Transverse colon (tissue), 4 donors: ENCODE results near the gene ANXA8L1.

Experiments
- CTCF ChIP-seq, 5 experiments: fragments of 200-600 bp in 3 of 5; fragments of 450-650 bp in 2 of 5; sonication (generic) in 3 of 5; IDR thresholded peaks; 1 replicate in 2 of 5; 2 replicates in 3 of 5; pipeline ENCODE4 v1.5.1; 2016 to 2017; ENCODE audit warnings: antibody characterized with exemption in 5 of 5, inconsistent platforms in 3 of 5, mild to moderate bottlenecking in 2 of 5, moderate library complexity in 1 of 5
- EP300 ChIP-seq: sonication (generic); formaldehyde crosslinking; IDR thresholded peaks from one replicate; pipeline ENCODE4 v1.6.1; 2017; ENCODE audit warnings: antibody characterized with exemption, low read depth
- POLR2A ChIP-seq: fragments of 450-650 bp; IDR thresholded peaks from one replicate; pipeline ENCODE4 v1.6.1; 2016; ENCODE audit warnings: antibody characterized with exemption, mild to moderate bottlenecking, moderate library complexity
- POLR2AphosphoS5 ChIP-seq, 3 donors: sonication (generic); formaldehyde crosslinking; IDR thresholded peaks; one replicate each; pipeline ENCODE4 v1.6.1; 2016; ENCODE audit warnings: antibody characterized with exemption in 3 of 3

DNA sequence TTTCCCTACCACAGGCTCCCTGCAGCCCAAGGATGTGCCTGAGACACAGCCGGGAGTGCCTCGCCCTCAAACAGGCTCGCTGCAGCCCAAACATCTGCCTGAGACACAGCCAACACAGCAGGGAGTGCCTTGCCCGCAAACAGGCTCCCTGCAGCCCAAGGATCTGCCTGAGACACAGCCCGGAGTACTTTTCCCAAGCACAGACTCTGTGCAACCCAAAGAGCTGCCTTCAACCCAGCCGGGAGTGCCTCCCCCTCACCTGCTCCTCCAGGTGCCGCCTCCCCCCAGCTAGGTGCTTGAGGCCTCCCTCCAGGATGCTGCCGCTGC lies 45.9 kb upstream of the ANXA8L1 start:
- no peak for TF ChIP-seq EP300
- no peak for TF ChIP-seq CTCF (IDR thresholded peaks at IDR 0.05)
- no peak for TF ChIP-seq POLR2A
- no peak for TF ChIP-seq POLR2AphosphoS5 (IDR thresholded peaks at IDR 0.05)
